Lower leg skin (tissue), 3 donors: Measurements from ENCODE around the gene ZBTB49.

Source experiments
- CTCF ChIP-seq, 3 donors: fragments of 450-650 bp; IDR thresholded peaks; one replicate each; pipeline ENCODE4 v1.5.1; 2016; ENCODE audit warnings: antibody characterized with exemption in 3 of 3, mild to moderate bottlenecking in 3 of 3, moderate library complexity in 2 of 3
- POLR2A ChIP-seq, 2 donors: fragments of 450-650 bp; IDR thresholded peaks; one replicate each; pipeline ENCODE4 v1.6.1; 2016 to 2017; ENCODE audit warnings: antibody characterized with exemption in 2 of 2, mild to moderate bottlenecking in 1 of 2, moderate library complexity in 1 of 2

GRCh38 chr4:4289055-4289454 is 996 bp upstream of the ZBTB49 start:
- TF ChIP-seq CTCF (IDR thresholded peaks at IDR 0.05) (no peak), POLR2A (IDR thresholded peaks at IDR 0.05) (no peak)
